Spleen (tissue), 7 donors: ENCODE measurements around the gene RASSF5.
"Not testable (repeated sequence)": the region's sequence is repeated elsewhere in the genome, so short reads cannot be mapped to it uniquely, and the experiment has no call there.

Source experiments
- POLR2A ChIP-seq, 3 donors: fragments of 450-650 bp; IDR thresholded peaks; one replicate each; pipeline ENCODE4 v1.5.1; 2017; ENCODE audit warnings: antibody characterized with exemption in 3 of 3, mild to moderate bottlenecking in 1 of 3
- POLR2AphosphoS5 ChIP-seq, 3 donors: sonication (generic); formaldehyde crosslinking; IDR thresholded peaks; one replicate each; pipeline ENCODE4 v1.5.1; 2017; ENCODE audit warnings: antibody characterized with exemption in 3 of 3
- TF ChIP-seq, protein P1 (sequence below), 11 experiments: fragments of 200-600 bp in 7 of 11; fragments of 450-650 bp in 4 of 11; sonication (generic) in 4 of 11; IDR thresholded peaks in 8 of 11; conservative IDR thresholded peaks in 3 of 11; 1 replicate in 7 of 11; 2 replicates in 4 of 11; pipeline versions ENCODE4 v1.4.0 to v1.8.0; 2016 to 2021; ENCODE audit warnings: antibody characterized with exemption in 11 of 11, inconsistent platforms in 4 of 11, mild to moderate bottlenecking in 1 of 11
- donor health status: DM: no; HTN: no; CAD: no; lungs with moderate emphysema.
- donor health status: DM: no; HTN: no; CAD: no.
- donor health status: DM: no; HTN: no; CAD: no.

DNA sequence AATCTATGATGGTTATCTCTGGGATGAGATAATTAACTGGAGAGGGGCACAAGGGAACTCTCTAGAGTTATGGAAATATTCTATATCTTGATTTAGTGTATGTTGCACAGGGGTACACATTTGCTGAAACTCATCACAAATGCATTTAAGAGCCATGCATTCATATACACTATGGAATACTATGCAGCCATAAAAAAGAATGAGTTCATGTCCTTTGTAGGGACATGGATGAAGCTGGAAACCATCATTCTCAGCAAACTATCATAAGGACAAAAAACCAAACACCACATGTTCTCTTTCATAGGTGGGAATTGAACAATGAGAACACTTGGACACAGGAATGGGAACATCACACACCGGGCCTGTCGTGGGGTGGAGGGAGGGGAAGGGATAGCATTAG, 119.1 kb downstream of the RASSF5 start:
- TF ChIP-seq, protein P1, sequence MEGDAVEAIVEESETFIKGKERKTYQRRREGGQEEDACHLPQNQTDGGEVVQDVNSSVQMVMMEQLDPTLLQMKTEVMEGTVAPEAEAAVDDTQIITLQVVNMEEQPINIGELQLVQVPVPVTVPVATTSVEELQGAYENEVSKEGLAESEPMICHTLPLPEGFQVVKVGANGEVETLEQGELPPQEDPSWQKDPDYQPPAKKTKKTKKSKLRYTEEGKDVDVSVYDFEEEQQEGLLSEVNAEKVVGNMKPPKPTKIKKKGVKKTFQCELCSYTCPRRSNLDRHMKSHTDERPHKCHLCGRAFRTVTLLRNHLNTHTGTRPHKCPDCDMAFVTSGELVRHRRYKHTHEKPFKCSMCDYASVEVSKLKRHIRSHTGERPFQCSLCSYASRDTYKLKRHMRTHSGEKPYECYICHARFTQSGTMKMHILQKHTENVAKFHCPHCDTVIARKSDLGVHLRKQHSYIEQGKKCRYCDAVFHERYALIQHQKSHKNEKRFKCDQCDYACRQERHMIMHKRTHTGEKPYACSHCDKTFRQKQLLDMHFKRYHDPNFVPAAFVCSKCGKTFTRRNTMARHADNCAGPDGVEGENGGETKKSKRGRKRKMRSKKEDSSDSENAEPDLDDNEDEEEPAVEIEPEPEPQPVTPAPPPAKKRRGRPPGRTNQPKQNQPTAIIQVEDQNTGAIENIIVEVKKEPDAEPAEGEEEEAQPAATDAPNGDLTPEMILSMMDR (IDR thresholded peaks at IDR 0.05 in 8 of 11, conservative IDR thresholded peaks at IDR 0.05 in 3 of 11): not testable (repeated sequence)
- TF ChIP-seq POLR2A, POLR2AphosphoS5 (IDR thresholded peaks at IDR 0.05): not testable (repeated sequence)
